Neuron (in vitro differentiated cells): ENCODE results near the gene HOXA3.

Experiments used
- H2AFZ ChIP-seq: one replicate; pipeline ENCODE4 v1.6.1; 2013; ENCODE audit warnings: low read depth, mild to moderate bottlenecking, inconsistent platforms, low read length, moderate library complexity
- H3K27me3 ChIP-seq: one replicate; pipeline ENCODE4 v1.6.1; 2013; ENCODE audit warnings: low read length; ENCODE audit not compliant: insufficient read depth
- H3K36me3 ChIP-seq: one replicate; pipeline ENCODE4 v1.6.1; 2013; ENCODE audit warnings: low read length; ENCODE audit not compliant: insufficient read depth
- H3K4me1 ChIP-seq: one replicate; pipeline ENCODE4 v1.6.1; 2013; ENCODE audit warnings: low read length; ENCODE audit not compliant: insufficient read depth
- H3K4me3 ChIP-seq: 2 replicates; pipeline ENCODE4 v1.5.1; 2013; ENCODE audit warnings: mild to moderate bottlenecking, low read length, moderate library complexity
- H3K9me3 ChIP-seq: one replicate; pipeline ENCODE4 v1.6.1; 2013; ENCODE audit warnings: low read length

Gene HOXA3

DNA sequence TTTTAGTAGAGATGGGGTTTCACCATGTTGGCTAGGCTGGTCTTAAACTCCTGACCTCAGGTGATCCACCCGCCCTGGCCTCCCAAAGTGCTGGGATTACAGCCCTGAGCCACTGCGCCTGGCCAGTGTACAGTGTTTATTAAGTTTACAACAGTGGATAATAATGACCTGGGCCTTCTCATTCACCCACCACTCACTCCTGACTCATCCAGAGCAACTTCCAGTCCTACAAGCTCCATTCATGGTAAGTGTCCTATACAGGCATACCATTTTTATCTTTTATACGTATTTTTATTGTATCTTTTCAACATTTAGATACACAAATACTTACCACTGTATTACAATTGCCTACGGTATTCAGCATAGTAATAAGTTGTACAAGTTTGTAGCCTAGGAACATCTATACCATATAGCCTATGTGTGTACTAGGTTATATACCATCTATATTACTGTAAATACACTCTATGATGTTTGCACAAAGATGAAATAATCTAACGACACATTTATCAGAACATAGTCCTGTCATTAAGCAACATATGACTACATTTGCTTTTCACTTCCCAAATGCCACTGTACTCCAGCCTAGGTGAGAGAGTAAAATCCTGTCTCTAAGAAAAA, 73.7 kb downstream of the HOXA3 start:
- H3K4me1 ChIP-seq = no peaks in the 10 kb centered on the region
- H3K4me3 ChIP-seq = no peak overlapping the region
- H2AFZ ChIP-seq = no peak overlapping the region
- no peaks in the 10 kb centered on the region for H3K9me3 ChIP-seq
- no peaks in the 10 kb centered on the region for H3K27me3 ChIP-seq
- no peaks in the 10 kb centered on the region for H3K36me3 ChIP-seq

DNA sequence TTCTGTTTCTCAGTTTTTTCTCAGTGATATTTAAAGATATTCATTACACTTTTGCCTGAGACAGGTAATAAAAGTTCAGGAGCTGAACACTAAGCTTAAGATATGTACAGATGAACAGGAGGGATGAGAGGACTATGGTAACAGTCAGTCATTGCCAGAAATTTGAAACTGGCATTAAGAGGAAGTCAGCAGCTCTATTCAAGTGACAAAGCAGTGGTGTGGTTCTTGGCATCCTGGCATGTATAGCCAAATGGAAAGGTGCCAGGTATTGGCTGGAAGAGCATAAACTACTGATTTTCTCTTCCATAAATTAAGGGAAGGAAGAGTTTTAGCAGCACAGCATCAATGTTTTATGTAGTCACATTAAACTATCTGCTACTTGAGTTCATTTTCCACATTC, 79.3 kb downstream of the HOXA3 start:
- no peaks in the 10 kb centered on the region for H3K27me3 ChIP-seq

DNA sequence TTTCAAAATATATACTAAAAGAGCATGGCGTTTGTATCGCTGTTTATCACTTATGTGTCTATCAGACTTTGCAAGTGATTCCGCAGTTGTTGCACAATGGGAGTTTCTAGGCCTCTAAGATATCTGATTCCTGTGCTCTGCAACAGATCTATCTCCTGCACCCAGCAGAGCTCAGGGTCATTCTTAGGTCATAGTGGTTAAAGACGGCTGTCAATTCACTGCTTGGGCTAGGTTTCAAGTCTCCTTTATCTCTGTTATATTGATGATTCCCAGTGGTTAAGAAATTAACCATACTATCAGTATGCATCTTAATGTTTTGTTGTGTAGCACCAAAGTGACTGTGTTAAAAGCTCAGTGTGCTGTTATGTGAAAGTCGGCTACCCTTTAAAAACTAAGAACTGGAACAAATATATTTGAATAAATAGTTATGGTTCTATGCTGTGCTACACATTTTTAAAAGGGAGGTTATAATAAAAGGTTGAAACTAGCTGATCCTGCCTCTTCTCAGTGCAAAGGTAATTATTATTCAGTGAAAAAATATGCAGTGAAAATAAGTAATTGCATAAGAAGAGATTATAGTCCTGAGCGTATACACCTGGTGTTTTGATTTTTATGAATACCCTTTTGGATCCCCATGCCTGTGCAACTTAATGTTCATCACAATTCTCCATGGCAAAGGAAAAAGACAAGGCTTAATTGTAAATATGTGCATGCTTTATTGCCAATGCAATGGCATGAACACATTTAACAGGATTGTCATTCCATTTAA, 80.6 kb downstream of the HOXA3 start:
- Histone ChIP-seq H3K9me3 (no peaks in the 10 kb centered on the region), H3K4me1 (no peaks in the 10 kb centered on the region)

More for the DNA sequence above, 79.3 kb downstream of the HOXA3 start:
- Histone ChIP-seq H3K4me3 (no peak overlapping the region), H3K36me3 (no peaks in the 10 kb centered on the region), H3K9me3 (no peaks in the 10 kb centered on the region), H2AFZ (no peak overlapping the region), H3K4me1 (no peaks in the 10 kb centered on the region)

DNA sequence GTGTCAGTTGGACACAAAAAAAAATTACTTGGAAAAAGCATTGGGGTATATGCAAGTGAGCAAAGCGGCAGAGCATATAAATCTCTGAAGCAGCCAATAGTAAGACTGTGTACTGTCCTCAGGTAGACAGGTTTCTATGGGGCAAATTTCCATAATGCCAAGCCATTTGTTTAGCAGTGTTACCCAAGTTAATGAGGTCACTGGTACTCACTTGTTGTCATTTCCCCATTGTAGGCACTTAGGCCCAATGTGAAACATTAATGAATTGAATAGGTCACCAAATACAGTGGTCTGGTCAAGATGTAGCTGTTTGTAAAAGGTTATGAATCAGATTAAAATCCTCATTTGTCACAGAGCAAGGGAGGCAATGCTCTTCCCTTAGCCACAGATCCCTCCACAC, 84.1 kb downstream of the HOXA3 start:
- no peak overlapping the region for H2AFZ ChIP-seq
- no peaks in the 10 kb centered on the region for H3K36me3 ChIP-seq
- H3K4me1 ChIP-seq = no peaks in the 10 kb centered on the region
- no peak overlapping the region for H3K4me3 ChIP-seq
- no peaks in the 10 kb centered on the region for H3K27me3 ChIP-seq
- H3K9me3 ChIP-seq = no peaks in the 10 kb centered on the region

More for the DNA sequence above, 80.6 kb downstream of the HOXA3 start:
- Histone ChIP-seq H3K36me3 (no peaks in the 10 kb centered on the region), H3K27me3 (no peaks in the 10 kb centered on the region), H2AFZ (no peak overlapping the region), H3K4me3 (no peak overlapping the region)

DNA sequence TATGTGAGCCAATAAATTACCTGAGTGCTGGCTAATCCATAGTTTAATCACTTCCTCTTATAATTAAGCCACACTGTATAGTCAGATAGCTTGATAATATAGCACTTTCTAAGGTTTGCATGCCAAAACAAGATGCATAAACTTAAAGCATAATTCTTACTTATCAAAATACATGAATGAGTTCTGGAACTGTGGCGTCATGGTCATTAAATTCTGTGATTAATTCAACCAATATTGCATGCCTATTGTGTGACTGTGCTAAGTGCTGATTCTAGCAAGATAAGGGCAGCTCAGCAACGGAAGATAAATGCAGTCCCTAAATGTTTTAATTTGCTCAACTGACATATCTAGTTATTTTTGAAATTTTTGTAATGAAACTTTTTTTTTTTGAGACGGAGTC, 86.2 kb downstream of the HOXA3 start:
- H3K4me3 ChIP-seq = no peak overlapping the region
- H3K4me1 ChIP-seq = no peaks in the 10 kb centered on the region
- no peaks in the 10 kb centered on the region for H3K27me3 ChIP-seq
- no peaks in the 10 kb centered on the region for H3K9me3 ChIP-seq
- H2AFZ ChIP-seq = no peak overlapping the region
- no peaks in the 10 kb centered on the region for H3K36me3 ChIP-seq

DNA sequence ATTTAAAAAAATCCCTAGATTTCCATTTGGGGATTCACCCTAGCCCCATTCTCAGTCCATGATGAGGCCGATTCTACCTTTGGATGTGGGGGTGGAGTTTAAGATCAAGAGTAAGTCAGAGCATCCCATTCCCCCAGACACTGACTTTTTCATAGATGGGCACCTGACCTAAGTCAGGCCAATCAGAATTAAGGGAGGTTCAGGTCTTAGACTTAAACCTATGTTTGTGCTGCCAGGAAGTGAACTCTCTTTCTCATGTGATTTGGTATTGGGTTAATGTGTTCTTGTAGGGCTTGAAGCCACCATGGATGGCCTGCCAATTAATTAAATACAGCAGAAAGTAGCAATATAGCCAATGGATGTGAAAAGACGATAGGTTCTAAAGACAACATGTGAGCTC, 86.7 kb downstream of the HOXA3 start:
- no peak overlapping the region for H3K4me3 ChIP-seq
- H3K27me3 ChIP-seq = no peaks in the 10 kb centered on the region

DNA sequence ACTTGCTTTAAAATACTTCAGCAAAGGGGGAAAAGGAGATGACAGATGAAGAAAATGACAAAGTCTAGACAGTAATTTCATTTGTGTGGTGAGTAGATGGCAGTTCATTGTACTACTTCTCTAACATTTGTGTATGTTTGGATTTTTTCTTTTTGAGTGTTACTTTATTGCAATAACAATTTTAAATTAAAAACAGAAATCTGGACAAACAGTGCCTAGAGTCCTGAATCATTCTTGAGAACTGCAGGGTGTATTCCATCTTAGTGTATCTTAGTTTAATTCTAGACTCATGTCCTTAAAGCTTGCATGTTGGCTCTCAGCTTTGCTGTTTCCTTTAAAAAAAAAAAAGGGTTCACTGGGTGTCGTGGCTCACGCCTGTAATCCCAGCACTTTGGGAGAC, 87.7 kb downstream of the HOXA3 start:
- no peaks in the 10 kb centered on the region for H3K9me3 ChIP-seq
- no peaks in the 10 kb centered on the region for H3K4me1 ChIP-seq
- H3K27me3 ChIP-seq = no peaks in the 10 kb centered on the region
- H2AFZ ChIP-seq = no peak overlapping the region
- no peaks in the 10 kb centered on the region for H3K36me3 ChIP-seq
- H3K4me3 ChIP-seq = no peak overlapping the region

More for the DNA sequence above, 86.7 kb downstream of the HOXA3 start:
- Histone ChIP-seq H3K9me3 (no peaks in the 10 kb centered on the region), H2AFZ (no peak overlapping the region), H3K4me1 (no peaks in the 10 kb centered on the region), H3K36me3 (no peaks in the 10 kb centered on the region)

DNA sequence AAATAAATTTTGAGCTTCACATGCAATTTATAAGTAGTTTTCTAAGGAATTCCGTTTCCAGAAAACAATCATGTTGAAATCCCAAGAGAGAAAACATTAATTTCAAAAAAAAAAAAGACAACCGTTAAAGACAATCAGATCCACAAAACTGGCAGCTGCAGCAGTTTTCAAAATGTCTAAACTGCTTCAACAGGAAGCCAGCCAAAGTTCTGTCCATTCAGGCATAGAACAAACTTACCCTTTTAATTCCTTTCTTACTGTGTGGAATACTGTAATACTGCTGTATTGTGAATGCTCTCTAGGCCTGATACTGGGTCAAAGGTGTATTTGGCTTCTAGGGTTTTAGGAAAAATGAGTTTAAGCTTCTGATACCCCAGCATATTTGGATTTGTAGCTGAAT, 88.2 kb downstream of the HOXA3 start:
- Histone ChIP-seq H2AFZ (no peak overlapping the region), H3K9me3 (no peaks in the 10 kb centered on the region), H3K27me3 (no peaks in the 10 kb centered on the region), H3K4me3 (no peak overlapping the region), H3K36me3 (no peaks in the 10 kb centered on the region), H3K4me1 (no peaks in the 10 kb centered on the region)

DNA sequence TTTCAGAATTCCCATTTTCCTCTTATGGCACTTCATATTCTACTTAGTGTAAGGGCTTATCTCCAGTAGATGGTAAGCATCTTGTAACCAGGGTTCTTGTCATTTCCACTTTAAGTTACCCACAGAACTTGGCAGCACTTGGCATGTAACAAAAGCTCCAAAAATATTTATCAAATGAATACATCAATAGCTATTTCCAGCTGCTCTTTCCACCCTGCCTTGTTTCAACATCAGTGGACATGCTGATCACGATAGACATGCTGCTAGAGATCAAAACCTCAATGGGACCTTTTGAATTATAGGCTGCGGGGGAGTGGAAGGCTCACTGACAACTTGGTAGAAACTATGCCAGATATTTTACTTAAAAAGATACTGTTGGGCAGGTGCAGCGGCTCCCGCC, 89.4 kb downstream of the HOXA3 start:
- H2AFZ ChIP-seq = no peak overlapping the region
- H3K9me3 ChIP-seq = no peaks in the 10 kb centered on the region
- H3K4me3 ChIP-seq = no peak overlapping the region
- no peaks in the 10 kb centered on the region for H3K4me1 ChIP-seq
- H3K36me3 ChIP-seq = no peaks in the 10 kb centered on the region
- no peaks in the 10 kb centered on the region for H3K27me3 ChIP-seq
